ENCODE results near the gene CASP8AP2. TPM values are rescaled to one million over a fixed set of nuclear protein-coding genes. Genes with fewer than 3 reads are reported as not detected.
"Not testable (repeated sequence)": the region's sequence is repeated elsewhere in the genome, so short reads cannot be mapped to it uniquely, and the experiment has no call there.

Gene CASP8AP2
- total RNA-seq, 2 donors from 2014 or later: 13.9 to 23.8 TPM

GRCh38 chr6:89888138-89888514 lies 58.4 kb downstream of the CASP8AP2 start:
- H3K9me3 ChIP-seq: no peaks in the 10 kb centered on the region
- no peak for ATAC-seq (ENCODE audit: insufficient number of reproducible peaks, low FRiP score, low read depth)
- no peak overlapping the region for H3K4me3 ChIP-seq
- no peak for TF ChIP-seq CTCF (IDR thresholded peaks at IDR 0.05)
- DNase-seq (ENCODE audit: low spot score): no peak
- H3K4me1 ChIP-seq (ENCODE audit: control insufficient read depth in 1 of 2, low read depth in 2 of 2): no peaks in the 10 kb centered on the region
- no peaks in the 10 kb centered on the region for H3K27me3 ChIP-seq (replicated peaks; ENCODE audit: insufficient read depth)
- no peak overlapping the region for H3K27ac ChIP-seq
- H3K36me3 ChIP-seq: no peaks in the 10 kb centered on the region

- Histone ChIP-seq H3K4me1 (ENCODE audit: control insufficient read depth in 1 of 2, low read depth in 2 of 2) (no peaks in the 10 kb centered on the region), H3K36me3 (no peaks in the 10 kb centered on the region), H3K27me3 (replicated peaks; ENCODE audit: insufficient read depth) (no peaks in the 10 kb centered on the region), H3K4me3 (no peak overlapping the region), H3K27ac (no peak overlapping the region), H3K9me3 (no peaks in the 10 kb centered on the region)
- ATAC-seq (ENCODE audit: insufficient number of reproducible peaks, low FRiP score, low read depth) (no peak), DNase-seq (ENCODE audit: low spot score) (no peak)
- TF ChIP-seq CTCF (IDR thresholded peaks at IDR 0.05): no peak
Observed at GRCh38 chr6:89888871-89889270, 59.2 kb downstream of the CASP8AP2 start.

GRCh38 chr6:89890845-89891528 lies 61.3 kb downstream of the CASP8AP2 start:
- H3K27me3 ChIP-seq (replicated peaks; ENCODE audit: insufficient read depth); H3K9me3 ChIP-seq; ATAC-seq (ENCODE audit: insufficient number of reproducible peaks, low FRiP score, low read depth); H3K4me1 ChIP-seq (ENCODE audit: control insufficient read depth in 1 of 2, low read depth in 2 of 2); DNase-seq (ENCODE audit: low spot score); H3K36me3 ChIP-seq; H3K27ac ChIP-seq; H3K4me3 ChIP-seq: not testable (repeated sequence)

- ATAC-seq (ENCODE audit: insufficient number of reproducible peaks, low FRiP score, low read depth); H3K9me3 ChIP-seq; H3K27me3 ChIP-seq (replicated peaks; ENCODE audit: insufficient read depth); H3K4me3 ChIP-seq; H3K4me1 ChIP-seq (ENCODE audit: control insufficient read depth in 1 of 2, low read depth in 2 of 2); H3K27ac ChIP-seq; DNase-seq (ENCODE audit: low spot score); H3K36me3 ChIP-seq: not testable (repeated sequence)
Observed at GRCh38 chr6:89892577-89892976, 62.9 kb downstream of the CASP8AP2 start.

GRCh38 chr6:89894169-89894568 lies 64.5 kb downstream of the CASP8AP2 start, which contains the start of gene GJA10:
Gene GJA10 (plus strand): TSS chr6:89894469. CDS start chr6:89894469, 0 bp downstream.
- TF ChIP-seq CTCF (IDR thresholded peaks at IDR 0.05): no peak
- H3K9me3 ChIP-seq: no peaks in the 10 kb centered on the region
- no peak within 1 kb of the TSS for H3K4me3 ChIP-seq
- H3K4me1 ChIP-seq (ENCODE audit: control insufficient read depth in 1 of 2, low read depth in 2 of 2): no peaks in the 10 kb centered on the region
- DNase-seq (ENCODE audit: low spot score): no peak
- H3K36me3 ChIP-seq: no peaks in the 10 kb centered on the region
- no peak for ATAC-seq (ENCODE audit: insufficient number of reproducible peaks, low FRiP score, low read depth)
- H3K27me3 ChIP-seq (replicated peaks; ENCODE audit: insufficient read depth): no peaks in the 10 kb centered on the region
- H3K27ac ChIP-seq: no peak within 1 kb of the TSS

GRCh38 chr6:89895276-89895874 lies 65.7 kb downstream of the CASP8AP2 start:
- H3K36me3 ChIP-seq: no peaks in the 10 kb centered on the region
- no peaks in the 10 kb centered on the region for H3K27me3 ChIP-seq (replicated peaks; ENCODE audit: insufficient read depth)
- no peak overlapping the region for H3K27ac ChIP-seq
- H3K9me3 ChIP-seq: no peaks in the 10 kb centered on the region
- ATAC-seq (ENCODE audit: insufficient number of reproducible peaks, low FRiP score, low read depth) (no peak), DNase-seq (ENCODE audit: low spot score) (no peak)
- TF ChIP-seq CTCF (IDR thresholded peaks at IDR 0.05): no peak
- no peak overlapping the region for H3K4me3 ChIP-seq
- no peaks in the 10 kb centered on the region for H3K4me1 ChIP-seq (ENCODE audit: control insufficient read depth in 1 of 2, low read depth in 2 of 2)

GRCh38 chr6:89910001-89910901 lies 80.6 kb downstream of the CASP8AP2 start:
- not testable (repeated sequence) for H3K4me1 ChIP-seq (ENCODE audit: control insufficient read depth in 1 of 2, low read depth in 2 of 2); H3K9me3 ChIP-seq; ATAC-seq (ENCODE audit: insufficient number of reproducible peaks, low FRiP score, low read depth); H3K36me3 ChIP-seq; H3K27ac ChIP-seq; DNase-seq (ENCODE audit: low spot score); H3K27me3 ChIP-seq (replicated peaks; ENCODE audit: insufficient read depth); H3K4me3 ChIP-seq

All from thoracic aorta (tissue), 2 donors.